ENCODE measurements around the gene MAST2. TPM values are rescaled to one million over a fixed set of nuclear protein-coding genes. Genes with fewer than 3 reads are reported as not detected.
"Not testable (repeated sequence)": the region's sequence is repeated elsewhere in the genome, so short reads cannot be mapped to it uniquely, and the experiment has no call there.

Gene MAST2
- total RNA-seq, 1 donor from 2014 or later, result 103 TPM

DNA sequence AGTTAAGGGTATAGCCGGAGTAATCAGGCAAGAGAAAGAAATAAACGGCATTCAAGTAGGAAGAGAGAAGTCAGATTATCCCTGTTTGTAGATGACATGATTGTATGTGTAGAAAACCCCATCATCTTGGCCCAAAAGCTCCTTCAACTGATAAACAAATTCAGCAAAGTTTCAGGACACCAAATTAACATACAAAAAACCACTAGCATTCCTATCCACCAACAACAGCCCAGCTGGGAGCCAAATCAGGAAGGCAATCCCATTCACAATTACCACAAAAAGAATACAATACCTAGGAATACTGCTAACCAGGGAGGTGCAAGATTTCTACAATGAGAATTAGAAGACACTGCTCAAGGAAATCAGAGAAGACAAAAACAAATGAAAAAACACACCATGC, 45.3 kb downstream of the MAST2 start:
- DNase-seq, result no peak
- no peak for ATAC-seq
- intact Hi-C loops (cut with micrococcal nuclease), result no loop called here

DNA sequence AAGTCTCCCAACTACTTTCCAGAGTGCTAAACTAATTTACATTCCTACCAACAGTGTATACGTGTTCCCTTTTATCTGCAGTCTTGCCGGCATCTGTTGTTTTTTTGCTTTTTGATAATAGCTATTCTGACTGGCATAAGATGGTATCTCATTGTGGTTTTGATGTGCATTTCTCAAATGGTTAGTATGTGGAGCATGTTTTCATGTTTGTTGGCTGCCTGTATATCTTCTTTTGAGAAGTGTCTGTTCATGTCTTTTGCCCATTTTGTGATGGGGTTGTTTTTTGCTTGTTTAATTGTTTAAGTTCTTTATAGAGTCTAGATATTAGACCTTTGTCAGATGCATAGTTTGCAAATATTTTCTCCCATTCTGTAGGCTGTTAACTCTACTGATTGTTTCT, 46.6 kb downstream of the MAST2 start:
- intact Hi-C loops (cut with micrococcal nuclease), result no loop called here
- DNase-seq, result no peak
- no peak for ATAC-seq

DNA sequence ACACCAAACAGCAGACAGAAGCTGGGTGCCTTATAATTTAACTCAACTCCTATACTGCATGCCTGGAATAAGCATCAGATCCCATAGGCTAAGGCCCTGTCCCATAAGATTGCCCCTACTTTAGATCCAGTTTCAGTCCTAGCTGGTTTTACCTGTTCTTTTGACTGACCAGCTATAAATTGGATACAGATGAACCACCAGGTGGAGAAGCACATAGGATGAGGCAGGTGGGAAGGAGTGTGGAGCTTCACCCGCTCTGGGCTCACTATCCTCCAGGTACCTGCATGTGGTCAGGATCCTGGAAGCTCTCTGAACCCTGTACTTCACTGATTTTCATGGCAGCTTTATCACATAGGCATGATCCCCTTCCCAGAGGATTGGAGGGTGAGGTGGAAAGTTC, 51.3 kb downstream of the MAST2 start:
- DNase-seq, result no peak
- intact Hi-C loops (cut with micrococcal nuclease), result no loop called here
- ATAC-seq, result no peak

DNA sequence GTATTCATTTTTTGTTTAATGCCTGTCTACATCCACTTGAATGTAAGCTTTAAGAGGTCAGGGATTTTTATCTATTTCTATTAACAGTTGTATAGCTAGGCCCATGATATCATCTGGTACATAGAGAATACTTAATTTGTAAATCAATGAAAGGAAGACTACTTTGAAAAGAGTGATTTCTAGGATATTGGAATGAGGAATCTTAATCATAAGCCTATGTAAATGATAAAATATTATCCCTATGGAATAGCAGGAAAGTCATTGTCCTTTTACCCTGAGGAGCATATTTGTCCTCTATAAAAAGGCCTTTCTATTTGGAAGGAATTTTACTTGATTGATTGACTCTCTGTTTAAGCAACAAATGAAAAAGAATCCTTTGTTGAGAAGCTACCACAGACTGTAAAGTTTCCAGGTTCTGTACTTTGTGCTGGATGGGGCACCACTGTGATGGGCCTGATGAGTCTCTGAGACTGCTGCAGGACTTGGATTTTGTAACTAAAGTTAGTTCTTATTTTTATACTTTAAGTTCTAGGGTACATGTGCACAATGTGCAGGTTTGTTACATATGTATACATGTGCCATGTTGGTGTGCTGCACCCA, 53.8 kb downstream of the MAST2 start:
- ATAC-seq (no peak), DNase-seq (no peak)
- intact Hi-C loops (cut with micrococcal nuclease), result no loop called here

DNA sequence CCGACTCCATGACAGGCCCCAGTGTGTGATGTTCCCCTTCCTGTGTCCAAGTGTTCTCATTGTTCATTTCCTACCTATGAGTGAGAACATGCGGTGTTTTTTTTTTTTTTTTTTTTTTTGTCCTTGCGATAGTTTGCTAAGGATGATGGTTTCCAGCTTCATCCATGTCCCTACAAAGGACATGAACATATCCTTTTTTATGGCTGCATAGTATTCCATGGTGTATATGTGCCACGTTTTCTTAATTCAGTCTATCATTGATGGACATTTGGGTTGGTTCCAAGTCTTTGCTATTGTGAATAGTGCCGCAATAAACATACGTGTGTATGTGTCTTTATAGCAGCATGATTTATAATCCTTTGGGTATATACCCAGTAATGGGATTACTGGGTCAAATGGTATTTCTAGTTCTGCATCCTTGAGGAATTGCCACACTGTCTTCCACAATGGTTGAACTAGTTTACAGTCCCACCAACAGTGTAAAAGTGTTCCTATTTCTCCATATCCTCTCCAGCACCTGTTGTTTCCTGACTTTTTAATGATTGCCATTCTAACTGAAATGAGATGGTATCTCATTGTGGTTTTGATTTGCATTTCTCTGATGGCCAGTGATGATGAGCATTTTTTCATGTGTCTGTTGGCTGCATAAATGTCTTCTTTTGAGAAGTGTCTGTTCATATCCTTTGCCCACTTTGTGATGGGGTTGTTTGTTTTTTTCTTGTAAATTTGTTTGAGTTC, 54.5 kb downstream of the MAST2 start:
- ATAC-seq; DNase-seq; intact Hi-C loops (cut with micrococcal nuclease): not testable (repeated sequence)

DNA sequence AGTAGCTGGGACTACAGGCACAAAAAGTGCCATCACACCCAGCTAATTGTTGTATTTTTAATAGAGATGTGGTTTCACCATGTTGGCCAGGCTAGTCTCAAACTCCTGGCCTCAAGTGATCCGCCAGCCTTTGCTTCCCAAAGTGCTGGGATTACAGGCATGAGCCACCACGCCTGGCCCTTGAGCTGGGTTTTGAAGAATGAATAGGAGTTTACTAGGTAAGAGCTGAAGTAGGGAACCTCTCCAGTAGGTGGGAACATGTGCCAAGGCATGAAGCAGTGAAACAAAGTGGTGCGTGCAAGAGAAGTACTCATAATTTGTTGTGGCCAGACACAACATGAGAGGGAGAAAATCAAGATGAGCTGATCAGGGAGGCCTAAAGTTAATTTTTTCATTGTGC, 55.8 kb downstream of the MAST2 start:
- intact Hi-C loops (cut with micrococcal nuclease), result no loop called here
- no peak for DNase-seq
- ATAC-seq, result no peak

DNA sequence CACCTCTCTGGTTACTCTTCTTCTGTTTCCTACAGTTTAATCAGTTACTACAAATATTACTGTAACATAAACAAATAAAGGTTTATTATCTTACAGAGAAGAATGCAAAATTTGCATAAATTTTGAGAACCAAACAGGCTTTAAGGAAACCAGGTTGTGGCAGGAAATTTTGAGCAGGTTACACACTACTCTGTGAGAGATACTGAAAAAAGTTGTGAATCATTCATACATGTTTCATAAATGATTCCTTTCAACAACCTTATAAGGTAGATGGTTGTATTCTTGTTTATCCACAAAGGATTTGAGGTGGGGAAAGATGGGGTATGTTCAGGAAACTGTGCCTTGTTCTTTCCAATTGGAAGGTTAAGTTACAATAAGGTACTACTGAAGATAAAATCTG, 58.6 kb downstream of the MAST2 start:
- intact Hi-C loops (cut with micrococcal nuclease), result no loop called here
- ATAC-seq (no peak), DNase-seq (no peak)

DNA sequence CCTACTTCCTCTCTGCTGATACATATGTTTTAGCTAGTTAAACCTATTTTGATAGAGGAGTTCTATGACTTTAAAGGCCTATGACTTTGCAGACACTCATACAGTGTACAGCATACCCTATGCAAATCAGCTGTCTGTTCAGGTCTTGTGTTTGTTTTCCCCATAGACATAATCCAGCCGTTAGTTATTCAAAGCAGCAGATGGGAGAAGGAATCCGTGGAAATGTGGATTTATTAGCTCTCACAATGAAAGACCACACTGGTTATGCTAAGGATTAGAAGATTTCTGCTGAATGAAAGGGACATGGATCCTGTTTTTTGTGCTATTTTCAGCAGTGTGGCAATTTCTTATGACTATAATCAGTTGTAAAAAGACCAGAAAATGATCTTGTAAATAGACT, 59.8 kb downstream of the MAST2 start:
- DNase-seq (no peak), ATAC-seq (peak; percentile 27)
- intact Hi-C loops (cut with micrococcal nuclease), result no loop called here

DNA sequence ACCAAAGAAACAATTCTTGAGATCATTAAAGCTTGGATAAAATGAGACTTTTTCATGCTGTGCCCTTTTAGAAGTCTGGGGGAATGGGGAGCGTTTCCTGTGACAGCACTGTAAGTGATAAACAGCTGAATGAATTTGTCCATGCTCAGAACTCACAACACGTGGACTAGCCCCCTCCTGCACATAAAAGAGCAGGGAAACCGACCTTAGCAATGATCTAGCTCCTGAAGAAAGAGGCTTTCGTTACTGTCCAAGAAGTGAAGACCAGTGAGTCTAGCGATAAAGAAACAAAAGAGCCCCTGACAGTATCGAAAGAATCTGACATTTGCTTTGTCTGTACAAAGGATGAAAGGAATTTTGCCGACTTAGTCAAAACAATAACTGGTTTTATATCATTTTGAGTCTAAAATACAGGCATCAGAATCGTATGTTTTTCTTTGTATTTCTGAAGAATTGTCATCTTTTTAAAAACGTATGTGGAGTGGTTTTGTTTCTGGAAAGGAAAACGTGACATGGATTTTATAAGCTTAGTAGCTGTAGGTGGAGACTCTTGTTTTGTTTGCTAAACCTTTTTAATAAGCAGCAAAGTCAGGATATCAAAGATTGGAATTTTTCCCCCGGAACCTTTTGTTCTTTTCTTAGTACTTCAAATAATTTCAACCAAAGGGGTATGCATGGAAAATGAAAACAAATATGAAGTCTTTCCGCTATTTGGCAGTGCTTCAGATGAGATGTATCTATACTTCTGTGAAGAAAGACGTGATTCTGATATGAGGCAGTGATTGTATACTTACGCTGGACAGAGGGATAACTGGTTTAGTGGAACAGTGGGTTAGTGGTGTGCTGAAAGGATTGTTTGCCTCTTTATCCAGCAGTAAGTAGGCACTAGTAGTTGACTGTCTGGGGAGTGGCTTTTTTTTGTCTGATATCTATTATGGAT, 61.0 kb downstream of the MAST2 start:
- ATAC-seq (no peak), DNase-seq (no peak)
- intact Hi-C loops (cut with micrococcal nuclease), result no loop called here

DNA sequence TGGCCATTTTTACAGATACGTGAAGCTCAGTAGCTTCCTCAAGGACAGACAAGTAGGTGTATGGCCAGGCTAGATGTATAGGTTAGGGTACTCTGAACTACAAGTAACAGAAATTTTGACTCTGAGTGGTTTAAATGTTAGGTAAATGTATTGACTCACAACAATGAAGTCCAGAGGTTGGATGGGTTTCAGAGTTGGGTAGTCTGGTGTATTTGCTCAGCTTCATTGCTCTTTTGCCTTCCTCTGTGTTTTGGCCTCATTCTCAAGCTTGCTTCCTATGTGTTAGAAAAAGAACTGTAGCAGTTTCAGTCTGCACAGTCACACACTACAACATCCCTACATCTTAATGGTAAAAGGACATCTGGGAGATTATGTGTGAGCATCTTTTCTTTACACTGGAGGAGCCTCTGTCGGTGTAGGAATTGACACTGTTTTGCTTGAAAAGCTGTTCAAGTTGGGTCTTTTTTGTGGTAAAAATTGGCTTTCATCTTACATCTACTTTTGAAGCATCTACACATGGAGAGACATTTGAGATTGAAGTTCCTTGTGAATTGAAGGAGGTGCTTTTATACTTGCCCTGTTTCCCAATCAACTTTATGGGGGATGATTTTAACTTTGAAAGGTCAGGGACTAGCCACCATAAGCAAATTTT, 64.4 kb downstream of the MAST2 start:
- ATAC-seq (no peak), DNase-seq (no peak)
- intact Hi-C loops (cut with micrococcal nuclease), result no loop called here

DNA sequence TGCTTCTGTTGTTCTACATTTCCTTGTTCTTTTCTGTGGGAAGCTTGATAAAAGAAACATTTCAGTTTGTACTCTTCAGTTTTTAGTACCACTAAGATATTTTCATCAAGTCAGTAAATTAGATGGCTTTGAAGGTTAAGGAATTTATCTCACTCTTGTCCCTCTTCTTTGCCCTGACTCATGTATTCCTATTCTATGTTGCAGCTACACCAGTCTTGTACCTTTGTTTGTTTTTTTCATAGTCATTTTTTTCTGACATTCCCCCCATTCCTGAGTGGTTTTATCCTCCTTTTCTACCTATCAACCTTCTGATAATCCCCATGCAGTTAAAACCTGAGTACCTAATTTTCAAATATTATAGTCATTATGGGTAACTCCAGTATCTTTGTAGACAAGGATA, 65.4 kb downstream of the MAST2 start:
- intact Hi-C loops (cut with micrococcal nuclease), result no loop called here
- ATAC-seq (no peak), DNase-seq (no peak)

DNA sequence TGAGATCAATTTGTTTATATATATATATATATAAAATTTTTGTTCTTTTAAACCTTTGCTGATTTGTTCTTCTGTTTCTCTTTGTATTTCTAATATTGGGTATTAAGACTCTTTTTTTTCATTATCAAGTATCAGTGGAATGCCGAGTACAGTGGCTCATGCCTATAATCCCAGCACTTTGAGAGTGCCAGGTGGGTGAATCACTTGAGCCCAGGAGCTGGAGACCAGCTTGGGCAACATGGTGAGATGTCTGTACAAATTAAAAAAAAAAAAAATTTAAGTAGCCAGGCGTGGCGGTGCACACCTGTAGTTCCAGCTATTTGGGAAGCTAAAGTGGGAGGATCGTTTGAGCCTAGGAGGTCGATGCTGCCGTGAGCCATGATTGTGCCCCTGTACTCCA, 67.1 kb downstream of the MAST2 start:
- intact Hi-C loops (cut with micrococcal nuclease), result no loop called here
- ATAC-seq (no peak), DNase-seq (no peak)

DNA sequence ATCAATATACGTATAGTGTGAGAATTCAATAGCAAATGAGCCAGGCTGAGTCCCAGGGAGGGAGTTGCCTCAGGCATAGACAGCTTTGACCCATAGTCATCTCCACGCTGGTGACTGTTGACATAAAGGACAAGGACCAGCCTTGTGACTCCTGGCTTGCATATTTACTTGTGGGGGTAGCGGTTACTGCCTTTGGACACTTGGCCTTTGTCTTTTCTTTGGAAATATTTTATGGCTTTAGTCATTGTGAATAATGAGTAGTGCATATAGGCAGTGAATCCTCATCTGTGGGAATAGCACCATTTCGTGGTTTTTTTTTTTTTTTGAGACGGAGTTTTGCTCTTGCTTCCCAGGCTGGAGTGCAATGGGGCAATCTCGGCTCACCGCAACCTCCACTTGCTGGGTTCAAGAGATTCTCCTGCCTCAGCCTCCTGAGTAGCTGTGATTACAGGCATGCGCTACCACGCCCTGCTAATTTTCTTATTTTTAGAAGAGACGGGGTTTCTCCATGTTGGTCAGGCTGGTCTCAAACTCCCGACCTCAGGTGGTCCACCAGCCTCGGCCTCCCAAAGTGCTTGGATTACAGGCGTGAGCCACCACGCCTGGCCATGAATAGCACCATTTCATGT, 68.9 kb downstream of the MAST2 start:
- ATAC-seq; DNase-seq; intact Hi-C loops (cut with micrococcal nuclease): not testable (repeated sequence)

DNA sequence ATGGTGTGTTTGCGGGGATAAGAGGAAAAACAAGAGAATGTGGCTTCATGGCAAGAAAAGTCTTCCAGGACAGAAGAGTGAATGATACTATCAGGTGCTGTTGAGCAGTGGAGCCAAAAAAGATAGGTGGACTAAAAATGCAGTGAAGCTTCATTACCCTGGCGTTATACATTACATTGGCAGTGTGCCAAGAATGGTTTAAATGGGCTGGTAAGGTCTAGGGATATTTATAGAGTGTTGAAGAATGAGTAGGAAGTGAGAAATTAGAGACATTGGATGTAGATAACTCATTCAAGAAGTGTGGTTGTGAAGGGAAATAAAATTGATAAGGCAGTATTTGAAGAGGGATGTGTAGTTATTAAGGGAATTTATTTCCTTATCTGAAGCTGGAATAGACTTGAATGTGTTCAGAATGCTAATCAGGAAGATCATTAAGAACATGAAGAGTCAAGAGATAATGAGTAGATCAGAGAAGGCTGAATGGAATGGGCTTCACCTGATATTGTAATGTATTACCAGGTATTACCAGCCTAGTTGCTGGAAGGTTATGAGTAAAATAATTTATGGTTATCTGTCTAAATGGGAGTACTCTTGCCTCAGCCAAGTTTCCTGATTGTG, 72.7 kb downstream of the MAST2 start:
- DNase-seq, result no peak
- intact Hi-C loops (cut with micrococcal nuclease), result no loop called here
- no peak for ATAC-seq

DNA sequence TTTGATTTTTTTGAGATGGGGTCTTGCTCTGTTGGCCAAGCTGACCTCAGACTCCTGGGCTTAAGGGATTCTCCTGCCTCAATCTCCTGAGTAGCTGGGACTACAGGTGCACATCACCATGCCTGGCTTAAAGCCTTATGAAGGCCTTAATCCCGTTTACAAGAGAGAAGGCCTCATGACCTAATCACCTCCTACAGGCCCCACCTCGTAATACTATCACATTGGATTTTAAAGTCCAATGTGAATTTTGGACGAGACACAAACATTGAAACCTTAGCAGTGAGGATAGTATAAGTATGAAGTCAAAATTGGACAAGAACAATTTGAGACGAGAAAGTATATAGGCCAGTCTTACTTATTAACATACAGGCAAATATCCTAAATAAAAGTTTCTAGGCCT, 73.9 kb downstream of the MAST2 start:
- DNase-seq (no peak), ATAC-seq (no peak)
- intact Hi-C loops (cut with micrococcal nuclease), result no loop called here

DNA sequence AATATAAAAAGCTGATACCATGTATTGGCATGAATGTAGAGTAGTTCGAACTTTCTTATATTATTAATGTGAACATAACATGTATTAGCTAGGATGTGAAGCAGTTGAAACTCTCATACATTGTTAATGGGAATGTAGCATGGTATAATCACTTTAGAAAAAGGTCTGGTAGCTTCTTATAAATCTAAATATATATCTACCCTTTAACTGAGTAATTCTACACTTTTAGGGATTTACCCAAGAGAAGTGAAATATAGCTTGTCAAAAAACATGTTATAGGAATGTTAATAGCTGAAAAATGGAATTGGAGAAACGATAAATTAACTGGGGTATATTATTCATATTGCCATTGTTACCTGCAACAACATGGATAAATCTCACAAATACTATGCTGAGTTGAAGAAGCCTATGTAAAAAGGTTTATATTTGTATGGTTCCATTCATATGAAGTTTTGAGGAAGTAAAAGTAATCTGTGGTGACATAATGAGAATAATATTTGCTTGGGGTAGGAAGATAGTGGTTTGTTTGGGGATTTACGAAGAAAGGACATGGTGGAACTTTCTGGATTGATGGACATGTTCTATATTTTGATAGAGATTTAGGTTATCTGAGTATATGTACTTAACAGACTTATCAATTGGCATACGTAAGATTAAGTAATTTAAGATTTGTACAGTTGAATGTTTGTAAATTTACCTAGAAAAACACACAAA, 76.6 kb downstream of the MAST2 start:
- no peak for ATAC-seq
- intact Hi-C loops (cut with micrococcal nuclease), result no loop called here
- no peak for DNase-seq

DNA sequence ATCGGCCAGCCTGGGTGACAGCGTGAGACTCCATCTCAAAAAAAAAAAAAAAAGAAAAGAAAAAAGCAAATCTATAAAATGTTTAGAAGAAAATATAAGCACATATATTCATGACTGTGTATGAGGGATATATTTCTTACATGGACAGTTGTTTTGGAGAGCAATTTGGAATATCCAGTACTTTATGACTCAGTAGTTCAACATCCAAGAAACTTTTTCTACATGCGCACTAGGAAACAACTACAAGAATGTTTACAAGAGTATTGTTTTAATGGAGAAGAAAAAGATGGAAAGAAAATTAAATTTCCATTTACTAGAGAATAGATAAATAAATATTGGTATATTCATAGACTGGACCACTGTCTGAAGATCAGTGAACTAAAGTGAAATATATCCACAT, 77.5 kb downstream of the MAST2 start:
- no peak for DNase-seq
- intact Hi-C loops (cut with micrococcal nuclease), result no loop called here
- ATAC-seq, result no peak

DNA sequence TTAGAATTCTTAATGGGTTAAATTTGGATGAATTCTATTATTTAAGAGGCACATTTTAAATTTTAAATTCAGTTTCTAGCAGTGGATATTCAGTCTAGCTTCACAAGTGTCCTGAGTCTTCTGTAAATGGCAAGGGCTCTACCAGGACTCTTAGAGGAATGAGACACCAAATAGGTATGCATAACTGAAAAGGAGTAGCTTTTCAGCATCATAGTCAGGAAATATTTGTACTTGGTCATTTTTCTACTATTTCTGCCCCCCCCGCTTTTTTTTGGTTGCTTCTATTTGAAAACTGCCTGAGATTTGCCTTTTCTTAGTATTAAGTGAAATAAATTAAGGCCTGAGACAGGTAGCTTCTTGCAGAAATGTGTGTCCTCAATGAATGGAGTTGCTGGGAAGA, 80.2 kb downstream of the MAST2 start:
- ATAC-seq, result no peak
- no peak for DNase-seq
- intact Hi-C loops (cut with micrococcal nuclease), result no loop called here
